Measurements from ENCODE around the gene NEURL1.
"Not testable (repeated sequence)": the region's sequence is repeated elsewhere in the genome, so short reads cannot be mapped to it uniquely, and the experiment has no call there.

Gene NEURL1

DNA sequence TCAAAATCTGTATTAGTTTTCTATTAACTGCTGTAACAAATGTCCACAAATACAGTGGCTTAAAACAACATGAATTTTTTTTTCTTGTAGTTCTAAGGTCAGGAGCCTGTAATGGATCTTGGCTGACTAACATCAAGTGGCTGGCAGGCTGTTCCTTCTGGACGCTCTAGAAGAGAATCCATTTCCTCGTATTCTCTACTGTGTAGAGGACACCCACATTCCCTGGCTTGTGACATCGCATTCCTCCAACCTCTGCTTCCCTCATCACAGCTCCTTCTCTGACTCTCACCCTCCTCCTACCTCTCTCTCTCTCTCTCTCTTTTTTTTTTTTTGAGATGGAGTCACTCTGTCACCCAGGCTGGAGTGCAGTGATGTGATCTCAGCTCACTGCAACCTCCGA lies 30.0 kb upstream of the NEURL1 start:
- no peak for DNase-seq (ENCODE audit: low spot score)

DNA sequence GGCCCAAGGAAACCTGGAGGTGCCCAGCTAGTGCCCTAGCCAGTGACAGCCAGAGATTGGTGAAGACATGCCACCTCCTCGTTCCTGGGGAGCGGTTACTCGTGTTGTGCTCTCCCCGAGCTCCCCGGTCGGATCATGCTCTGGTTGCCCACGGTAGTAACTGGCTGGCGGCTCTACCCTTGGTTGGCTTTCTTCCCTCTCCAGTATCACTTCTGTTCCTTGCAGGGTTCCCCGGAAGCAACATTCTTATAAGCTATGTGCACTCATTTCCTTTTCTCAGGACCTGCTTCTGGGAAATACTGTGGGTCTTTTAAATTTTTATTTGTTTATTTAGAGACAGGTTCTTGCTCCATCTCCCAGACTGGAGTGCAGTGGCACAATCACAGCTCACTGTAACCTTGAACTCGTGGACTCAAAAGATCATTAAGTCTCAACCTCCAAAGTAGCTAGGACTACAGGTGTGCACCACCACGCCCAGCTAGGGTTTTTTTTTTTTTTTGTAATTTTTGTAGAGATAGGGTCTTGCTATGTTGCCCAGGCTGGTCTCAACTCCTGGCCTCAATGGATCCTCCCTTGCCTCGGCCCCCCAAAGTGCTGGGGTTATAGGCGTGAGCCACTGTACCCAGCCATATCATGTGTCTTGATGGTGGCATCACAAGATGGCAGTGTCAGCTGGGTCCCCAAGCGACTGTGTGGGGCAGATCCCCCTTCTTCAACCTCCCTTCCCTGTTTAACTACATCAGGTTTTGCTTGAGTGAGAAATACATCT lies 27.9 kb upstream of the NEURL1 start:
- DNase-seq (ENCODE audit: low spot score), result no peak

DNA sequence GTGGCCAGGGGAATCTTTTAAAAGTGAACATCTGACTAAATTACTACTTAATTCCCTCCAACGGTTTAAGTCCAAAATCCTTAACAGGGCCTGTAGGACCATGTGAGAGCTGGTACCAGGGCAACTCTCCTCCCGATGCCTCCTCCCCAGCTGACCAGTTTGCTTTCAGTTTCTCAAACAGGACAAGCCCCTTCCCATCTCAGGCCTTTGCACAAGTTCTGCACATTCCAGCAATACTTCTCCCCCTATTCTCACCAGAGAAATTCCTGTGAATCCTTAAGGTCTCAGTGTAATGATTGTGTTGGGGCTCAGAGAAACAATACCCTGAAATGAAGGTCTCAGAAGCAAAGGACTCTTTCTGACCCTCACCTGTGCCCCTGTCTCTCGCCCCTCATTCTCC lies 26.8 kb upstream of the NEURL1 start:
- no peak for DNase-seq (ENCODE audit: low spot score)

DNA sequence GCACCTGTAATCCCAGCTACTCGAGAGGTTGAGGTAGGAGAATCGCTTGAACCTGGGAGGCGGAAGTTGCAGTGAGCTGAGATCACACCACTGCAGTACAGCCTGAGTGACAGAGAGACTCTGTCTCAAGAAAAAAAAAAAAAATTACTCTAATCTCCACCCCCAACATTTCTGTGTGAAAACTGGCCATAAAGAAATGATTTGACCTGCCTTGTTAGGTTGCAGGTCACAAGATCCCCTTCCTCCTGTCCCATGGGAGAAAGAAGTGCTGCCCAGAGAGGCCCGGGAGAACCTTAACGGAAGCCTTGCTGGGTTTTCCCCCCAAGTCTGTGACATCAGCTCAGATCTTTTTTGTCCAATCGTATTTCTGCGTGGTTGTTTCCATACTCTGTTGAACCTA lies 26.1 kb upstream of the NEURL1 start:
- no peak for DNase-seq (ENCODE audit: low spot score)

DNA sequence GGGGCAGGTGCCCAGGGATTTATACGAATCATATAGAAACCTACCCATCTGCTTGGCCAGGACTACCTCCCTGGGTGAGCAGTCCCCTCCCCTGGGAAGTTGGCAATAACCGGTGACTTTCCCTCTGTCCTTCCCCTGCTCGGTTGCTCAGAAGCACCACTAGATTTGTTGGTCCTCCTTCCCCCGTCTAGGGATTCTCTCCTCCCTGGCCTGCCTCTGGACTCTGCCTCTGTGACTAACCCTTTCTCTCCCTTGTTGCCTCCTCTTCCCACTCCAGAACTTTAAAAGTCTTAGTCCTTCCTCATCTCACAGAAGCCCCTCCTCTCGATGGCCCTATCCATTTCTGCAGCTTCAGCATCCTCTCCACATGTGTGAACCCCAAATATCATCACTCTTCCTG lies 24.3 kb upstream of the NEURL1 start:
- no peak for DNase-seq (ENCODE audit: low spot score)

DNA sequence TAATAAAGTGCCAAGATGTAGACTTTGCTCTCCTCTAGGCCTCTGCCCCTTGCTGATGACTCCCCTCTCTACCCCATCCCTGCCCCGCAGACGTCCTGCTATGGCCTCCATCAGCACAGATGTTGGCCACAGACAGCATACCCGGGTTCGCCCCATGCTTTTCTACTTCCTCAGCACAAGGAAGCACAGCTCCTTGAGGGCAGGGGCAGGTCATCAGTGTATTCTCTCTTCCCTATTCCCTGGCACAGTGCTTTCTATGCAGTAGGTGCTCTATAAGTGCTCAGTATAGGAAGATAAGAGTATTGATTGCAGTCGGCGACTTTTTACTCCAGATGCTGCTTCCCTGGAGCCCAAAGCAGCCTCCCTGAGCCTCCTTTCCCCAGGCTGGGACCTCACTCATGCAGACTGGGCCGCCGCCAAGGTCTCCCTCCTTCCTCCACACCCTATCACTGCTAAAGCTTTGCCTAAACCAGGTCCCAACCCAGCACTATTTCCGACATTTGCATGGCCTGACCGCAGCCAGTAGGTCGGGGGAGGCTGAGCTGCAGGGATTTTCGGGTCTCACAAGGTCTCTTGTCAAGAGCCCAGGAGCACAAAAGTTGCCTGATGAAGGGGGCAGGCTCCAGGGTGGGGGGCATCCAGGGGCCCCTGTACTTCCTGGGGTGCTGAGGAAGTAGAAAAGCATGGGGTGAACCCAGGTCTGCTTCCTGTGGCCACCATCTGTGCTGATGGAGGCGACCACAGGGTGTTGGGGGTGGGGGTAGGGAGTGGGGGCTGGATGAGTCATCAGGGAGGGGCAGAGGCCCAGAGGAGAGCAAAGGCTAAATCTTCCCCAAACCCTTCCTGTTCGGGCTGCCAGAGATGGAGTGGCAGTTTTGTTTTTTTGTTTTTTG lies 22.5 kb upstream of the NEURL1 start:
- DNase-seq (ENCODE audit: low spot score), result no peak

DNA sequence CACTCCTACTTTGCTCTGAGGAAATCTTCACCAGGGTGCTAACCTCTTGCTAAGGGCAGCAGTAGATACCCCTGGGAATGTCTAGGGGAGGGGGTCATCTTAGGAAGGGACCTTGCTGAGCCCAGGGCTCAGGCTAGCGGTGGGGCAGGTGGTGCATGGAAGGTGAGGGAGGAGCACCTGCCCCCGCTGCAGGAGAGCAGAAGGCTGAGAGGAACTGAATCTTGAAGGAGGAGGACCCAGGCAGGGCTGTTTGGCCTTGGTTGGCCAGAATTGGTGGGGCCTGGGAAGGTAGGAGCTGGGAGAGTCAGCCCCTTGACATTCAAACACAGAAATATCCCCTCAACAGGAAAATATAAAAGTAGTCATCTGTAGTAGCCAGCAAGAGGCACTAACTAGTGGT lies 21.5 kb upstream of the NEURL1 start:
- no peak for DNase-seq (ENCODE audit: low spot score)

DNA sequence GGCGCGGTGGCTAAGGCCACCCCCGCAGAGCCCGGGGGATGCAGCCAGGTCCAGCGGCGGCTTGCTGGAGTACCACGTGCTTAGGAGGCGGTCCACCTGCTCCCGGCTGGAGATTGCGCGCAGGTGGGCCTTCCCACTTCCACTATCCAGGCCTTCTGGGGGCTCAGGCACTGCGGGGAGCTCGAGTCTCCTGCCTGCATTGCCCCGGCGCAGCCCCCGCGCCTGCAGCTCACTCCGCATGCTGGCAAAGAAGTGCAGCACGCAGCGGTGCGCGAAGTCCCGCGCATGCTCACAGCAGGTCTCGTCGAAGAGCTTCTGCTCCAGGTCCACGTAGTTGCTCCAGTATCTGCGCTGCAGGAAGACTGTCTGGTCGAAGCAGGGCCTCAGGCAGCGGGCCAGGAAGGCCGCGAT lies 20.2 kb upstream of the NEURL1 start:
- DNase-seq (ENCODE audit: low spot score), result no peak

DNA sequence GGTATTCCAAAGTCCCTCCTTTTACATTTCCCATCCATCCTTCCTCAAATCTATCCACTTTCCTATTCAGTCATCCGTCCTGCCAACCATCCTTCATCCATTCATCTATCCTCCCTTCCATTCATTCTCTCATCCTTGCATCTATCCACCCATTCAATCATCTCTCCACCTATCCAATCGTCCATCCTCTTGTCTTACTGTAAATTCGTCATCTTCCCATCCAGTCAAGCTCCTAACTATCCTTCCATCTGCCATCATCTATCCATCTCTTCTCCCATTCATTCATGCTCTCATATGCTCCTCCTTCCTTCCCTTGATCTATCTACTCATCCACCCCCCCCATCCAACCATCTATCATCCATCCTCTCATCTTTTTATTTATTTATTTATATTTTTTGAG lies 19.4 kb upstream of the NEURL1 start:
- DNase-seq (ENCODE audit: low spot score), result no peak

DNA sequence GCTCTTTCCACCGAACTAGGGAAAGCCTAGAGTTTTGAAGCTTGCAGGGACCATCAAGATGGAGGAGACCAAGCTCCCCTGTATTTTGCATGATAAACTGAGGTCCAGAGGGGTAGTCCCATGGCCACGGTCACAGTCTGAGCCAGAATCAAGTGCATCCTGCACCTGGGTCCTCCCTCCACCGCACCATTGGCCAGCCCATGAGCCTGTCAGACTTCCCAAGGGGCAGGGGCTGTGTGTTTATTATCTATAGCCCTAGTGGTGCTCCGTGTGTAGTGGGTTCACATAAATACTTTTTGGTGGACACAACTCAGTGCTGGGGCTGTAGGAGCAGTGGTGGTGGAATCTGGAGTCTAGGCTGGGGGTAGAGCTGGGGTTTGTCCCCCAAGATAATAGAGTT lies 18.1 kb upstream of the NEURL1 start:
- no peak for DNase-seq (ENCODE audit: low spot score)

DNA sequence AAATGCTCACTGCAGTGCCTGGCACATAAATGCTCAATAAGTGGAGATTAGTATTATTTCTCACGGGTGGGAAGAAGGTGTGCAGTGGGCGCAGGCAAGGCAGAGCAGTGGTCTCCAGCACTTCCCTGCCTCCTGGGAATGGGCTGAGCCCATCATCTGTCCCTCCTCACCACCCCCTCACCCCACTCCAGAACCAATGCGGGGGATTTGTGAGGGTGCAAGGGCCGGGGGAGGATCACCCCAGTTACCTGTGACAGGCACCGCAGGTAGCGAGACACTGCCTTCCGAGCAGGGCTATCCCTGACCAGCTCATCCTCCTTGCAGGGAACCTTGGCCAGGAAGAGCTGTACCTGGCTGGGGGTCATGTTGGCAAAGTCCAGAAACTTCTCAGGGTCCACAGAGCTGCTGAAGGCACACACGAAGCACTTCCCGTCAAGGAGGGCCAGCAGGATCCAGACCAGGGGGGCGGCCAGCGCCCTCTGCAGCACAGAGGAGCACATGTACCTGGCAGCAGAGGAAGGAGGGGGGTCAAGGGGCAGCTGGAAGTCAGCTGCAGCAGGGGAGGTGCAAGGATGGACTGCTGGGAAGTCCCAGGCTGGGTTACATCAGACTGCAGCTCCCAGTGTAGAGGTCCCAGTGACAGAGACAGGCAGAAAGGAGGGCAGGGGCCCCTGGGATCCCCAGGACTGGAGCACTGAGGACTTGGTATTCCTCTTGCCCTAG lies 17.3 kb upstream of the NEURL1 start:
- no peak for DNase-seq (ENCODE audit: low spot score)

DNA sequence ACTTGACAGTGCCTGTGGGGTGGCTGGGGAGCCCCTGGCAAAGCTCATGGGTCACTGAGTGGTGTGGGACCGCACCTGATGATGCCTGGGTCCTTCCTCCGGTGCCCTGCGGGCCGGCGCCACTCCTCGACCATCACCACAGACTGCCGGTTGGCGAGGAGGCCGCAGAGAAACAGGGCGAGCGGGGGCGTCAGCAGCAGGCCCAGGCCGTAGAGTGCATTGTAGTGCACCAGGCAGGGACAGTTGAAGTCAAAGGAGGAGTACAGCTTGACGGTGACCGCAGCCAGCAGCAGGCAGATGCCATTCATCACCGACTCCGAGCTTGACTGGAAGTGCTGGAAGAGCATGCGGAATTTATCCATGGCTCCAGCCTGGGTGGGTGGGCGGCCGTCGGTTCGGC lies 14.8 kb upstream of the NEURL1 start:
- DNase-seq (ENCODE audit: low spot score), result no peak

DNA sequence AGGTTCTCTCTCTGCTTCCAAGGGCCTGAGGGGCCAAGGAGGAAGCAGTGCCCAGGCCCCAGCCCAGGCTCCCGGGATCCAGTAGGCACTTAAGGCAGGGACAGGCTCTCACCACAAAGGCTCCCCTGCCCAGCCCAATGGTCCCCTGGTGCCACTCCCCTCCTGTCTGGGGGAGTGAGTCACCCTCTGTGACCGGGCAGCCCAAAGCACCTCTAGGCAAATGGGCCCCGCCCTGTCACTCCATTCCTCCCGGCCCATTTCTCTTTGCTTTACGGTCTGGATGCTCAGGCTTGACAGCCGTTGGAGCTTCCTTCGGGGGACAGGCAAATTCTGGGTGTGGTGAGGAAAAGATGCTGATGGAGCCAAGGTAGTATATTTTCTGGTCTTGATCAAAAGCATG lies 14.4 kb upstream of the NEURL1 start, which contains the start of gene CALHM3:
Gene CALHM3 (minus strand): TSS at position 106 of the 400 bp plus-strand sequence. CDS start 208 bp downstream, outside the sequence.
- no peak for DNase-seq (ENCODE audit: low spot score)

DNA sequence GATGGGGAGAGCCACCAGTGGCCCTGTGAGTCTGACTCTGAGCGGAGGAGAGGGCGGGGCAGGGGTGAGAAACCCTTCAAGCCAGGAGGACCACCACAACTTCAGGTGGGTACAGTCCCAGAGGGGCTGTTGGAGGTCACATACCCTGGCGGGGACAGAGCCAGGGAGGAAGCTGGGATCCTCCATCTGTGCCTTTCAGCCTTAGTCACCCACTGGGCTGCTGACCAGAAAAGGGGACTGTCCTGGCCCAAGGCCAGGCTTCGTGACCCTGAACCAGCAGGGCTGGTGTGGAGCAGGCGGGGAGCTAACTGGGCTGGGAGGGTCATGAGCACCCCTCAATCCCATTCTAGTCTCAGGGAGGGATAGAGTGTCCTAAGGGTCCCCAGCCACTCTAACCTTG lies 13.0 kb upstream of the NEURL1 start:
- DNase-seq (ENCODE audit: low spot score), result no peak

DNA sequence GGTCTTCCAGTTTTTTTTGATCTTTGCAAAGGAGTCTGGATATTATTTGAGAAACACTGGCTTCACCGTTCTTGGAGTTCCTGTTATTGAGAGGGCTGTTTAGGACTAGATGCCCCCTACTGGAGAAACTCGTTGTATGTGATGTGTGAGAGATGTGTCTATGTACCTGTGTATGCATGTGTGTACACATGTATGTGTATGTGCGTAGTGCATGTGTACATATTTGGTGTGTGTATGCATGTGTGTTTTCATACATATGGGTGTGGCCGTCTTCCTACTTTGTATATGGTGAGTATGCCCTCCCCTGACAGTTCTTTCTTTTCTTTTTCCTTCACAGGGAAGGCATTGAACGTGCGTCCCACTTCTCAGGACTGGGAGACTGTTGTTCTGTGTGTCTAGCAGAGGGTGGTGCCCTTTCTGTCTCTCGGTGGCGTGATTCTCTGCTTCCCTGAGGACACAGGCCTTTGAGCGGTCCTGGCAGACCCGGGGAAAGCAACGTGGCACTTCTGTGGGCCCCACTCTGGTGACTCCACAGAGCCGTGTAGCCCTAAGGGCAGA lies 11.5 kb upstream of the NEURL1 start:
- DNase-seq (ENCODE audit: low spot score), result peak; percentile 31

DNA sequence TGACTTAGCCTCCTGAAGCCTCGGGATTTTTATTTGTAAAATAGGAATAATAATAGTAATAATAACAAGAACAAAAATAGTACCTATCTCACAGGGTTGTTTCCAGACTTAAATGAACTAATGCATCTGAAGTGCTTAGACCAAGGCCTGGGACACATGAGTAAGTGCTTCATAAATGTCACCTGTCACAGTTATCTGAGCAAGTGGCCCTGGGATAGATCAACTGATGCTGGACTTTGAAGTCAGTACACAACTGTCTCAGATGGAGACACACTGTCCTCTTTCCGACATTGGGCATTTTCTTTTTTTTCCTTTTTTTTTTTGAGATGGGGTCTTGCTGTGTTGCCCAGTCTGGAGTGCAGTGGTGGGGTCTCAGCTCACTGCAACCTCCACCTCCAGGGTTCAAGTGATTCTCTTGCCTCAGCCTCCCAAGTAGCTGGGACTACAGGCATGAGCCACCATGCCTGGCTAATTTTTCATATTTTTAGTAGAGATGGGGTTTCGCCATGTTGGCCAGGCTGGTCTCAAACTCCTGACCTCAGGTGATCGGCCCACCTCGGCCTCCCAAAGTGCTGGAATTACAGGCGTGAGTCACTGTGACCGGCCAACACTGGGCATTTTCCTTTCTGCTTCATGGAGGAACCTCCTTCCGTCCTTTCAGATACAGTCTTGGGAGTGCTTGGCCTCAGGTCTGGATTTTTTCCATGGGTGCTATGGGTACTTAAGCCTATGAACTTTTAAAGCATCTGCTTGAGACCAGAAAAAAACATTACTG lies 6.7 kb upstream of the NEURL1 start:
- DNase-seq (ENCODE audit: low spot score), result not testable (repeated sequence)

DNA sequence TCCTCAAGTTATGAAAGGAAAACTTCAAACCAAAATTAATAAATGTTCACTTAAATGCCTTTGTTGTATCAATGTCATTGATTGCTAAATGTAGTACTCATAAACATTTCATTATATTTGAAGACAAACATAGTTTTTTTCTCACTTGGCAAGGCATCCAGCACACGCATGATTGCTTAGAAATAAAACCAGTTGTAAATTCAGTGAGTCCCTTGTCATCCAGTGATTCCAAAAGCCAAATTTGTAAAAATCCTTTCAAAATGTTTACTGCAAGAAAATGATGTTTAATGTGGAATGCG lies 6.1 kb upstream of the NEURL1 start:
- DNase-seq (ENCODE audit: low spot score), result no peak

DNA sequence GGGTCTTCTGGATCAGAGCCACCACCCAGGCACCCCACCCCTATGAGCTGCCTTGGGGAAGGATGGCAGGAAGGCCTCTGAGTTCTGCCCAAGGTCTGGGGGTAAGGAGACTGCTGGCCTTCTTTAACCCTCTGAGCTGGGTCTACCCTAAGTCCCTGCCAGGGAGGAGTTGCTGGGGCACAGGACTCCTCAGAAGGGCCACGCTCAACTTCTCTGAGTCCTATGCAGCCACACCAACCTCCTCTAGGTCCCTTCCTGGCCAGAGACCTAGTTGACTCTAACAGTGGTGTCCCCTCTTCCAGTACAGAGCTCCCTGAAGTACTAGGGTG lies 2.6 kb upstream of the NEURL1 start:
- no peak for DNase-seq (ENCODE audit: low spot score)

DNA sequence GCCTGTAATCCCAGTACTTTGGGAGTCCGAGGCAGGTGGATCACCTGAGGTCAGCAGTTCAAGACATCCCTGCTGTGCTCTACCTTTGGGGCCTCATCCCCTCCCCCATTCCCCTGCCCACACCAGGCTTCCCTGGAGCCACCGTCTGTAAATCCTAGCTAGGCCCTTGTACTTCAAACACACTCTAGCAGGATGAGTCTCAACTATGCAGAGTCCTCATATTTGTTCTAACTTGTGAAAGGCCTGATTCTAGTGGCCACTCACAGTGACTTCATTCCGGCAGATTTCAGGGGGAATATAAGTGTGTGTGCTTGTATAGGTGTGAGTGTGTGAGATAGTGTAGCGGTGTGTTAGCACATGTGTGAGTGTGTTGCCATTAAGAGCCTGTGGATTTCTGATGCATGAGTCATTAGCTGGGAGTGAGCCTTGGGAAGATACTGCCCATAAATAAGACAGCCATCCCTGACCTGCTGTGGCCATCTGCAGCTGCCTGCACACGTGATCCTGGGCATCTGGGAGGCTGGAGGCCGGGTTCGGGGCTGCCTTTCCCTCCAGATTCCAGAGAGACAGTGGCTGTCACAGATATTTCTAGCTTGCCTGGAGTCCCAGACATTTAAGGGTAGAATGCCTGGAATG lies 1.7 kb upstream of the NEURL1 start:
- DNase-seq (ENCODE audit: low spot score), result no peak

DNA sequence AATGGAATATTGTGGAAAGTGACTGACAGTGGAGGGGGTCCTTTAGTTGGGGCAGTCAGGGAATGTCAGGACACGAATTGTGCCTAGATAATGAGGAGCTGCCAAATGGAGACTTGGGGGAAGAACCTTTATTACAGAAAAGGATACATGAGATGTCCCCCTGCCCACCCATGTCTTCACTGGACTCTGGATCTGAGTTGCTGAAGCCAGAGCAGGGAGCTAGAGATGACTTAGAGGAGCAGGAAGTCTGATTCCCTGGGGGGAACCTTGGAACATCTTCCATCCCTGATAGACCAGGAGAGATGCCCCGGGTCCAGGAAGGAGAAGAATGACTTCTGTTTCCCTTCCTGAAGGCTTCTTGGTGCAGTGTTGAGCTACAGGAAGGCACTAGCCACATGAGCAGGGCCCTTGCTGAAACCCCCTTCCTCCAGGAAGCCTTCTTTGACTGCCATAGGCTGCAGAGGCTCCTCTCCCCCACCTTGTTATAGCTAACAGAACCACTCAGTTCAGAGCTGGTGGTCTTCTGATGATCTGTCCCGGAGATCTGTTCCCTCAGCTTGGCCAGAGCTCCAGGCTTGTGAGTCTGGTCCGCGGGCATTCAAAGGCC lies 747 bp upstream of the NEURL1 start:
- no peak for DNase-seq (ENCODE audit: low spot score)

Measured in globus pallidus (tissue), 1 donor.